H9 (cell line): ENCODE data around the gene ZSCAN25. TPM values are rescaled to one million over a fixed set of nuclear protein-coding genes. Genes with fewer than 3 reads are reported as not detected.

Experiments used
- DNase-seq: peaks from one replicate; pipeline ENCODE4 v3.0.0-alpha.2; 2017
- H2AFZ ChIP-seq: one replicate; pipeline ENCODE4 v1.6.1; 2013; ENCODE audit warnings: mild to moderate bottlenecking, low read length, control low read depth, moderate library complexity
- H2AK5ac ChIP-seq: 2 replicates; pipeline ENCODE4 v1.6.1; 2013; ENCODE audit warnings: low read length, control low read depth, mixed read lengths; ENCODE audit not compliant: insufficient read length
- H2BK120ac ChIP-seq: one replicate; pipeline ENCODE4 v1.6.1; 2013; ENCODE audit warnings: low read depth, mild to moderate bottlenecking, low read length, control low read depth, inconsistent platforms; ENCODE audit not compliant: poor library complexity, severe bottlenecking
- H2BK12ac ChIP-seq: 2 replicates; pipeline ENCODE4 v1.6.1; 2013; ENCODE audit warnings: low read length, control low read depth, mixed read lengths, low read depth; ENCODE audit not compliant: insufficient read length
- H2BK15ac ChIP-seq: 2 replicates; pipeline ENCODE4 v1.6.1; 2013; ENCODE audit warnings: low read depth, low read length, control low read depth
- H2BK20ac ChIP-seq: one replicate; pipeline ENCODE4 v1.6.1; 2013; ENCODE audit warnings: low read depth, mild to moderate bottlenecking, low read length, control low read depth, inconsistent platforms; ENCODE audit not compliant: poor library complexity, severe bottlenecking
- H2BK5ac ChIP-seq: 2 replicates; pipeline ENCODE4 v1.6.1; 2013; ENCODE audit warnings: low read length, control low read depth, mixed read lengths; ENCODE audit not compliant: insufficient read length
- H3K14ac ChIP-seq: 2 replicates; pipeline ENCODE4 v1.6.1; 2013; ENCODE audit warnings: low read length, control low read depth; ENCODE audit not compliant: insufficient read depth
- H3K18ac ChIP-seq: 2 replicates; pipeline ENCODE4 v1.6.1; 2013; ENCODE audit warnings: low read depth, mild to moderate bottlenecking, mixed read lengths, low read length, control low read depth; ENCODE audit not compliant: insufficient read length
- H3K23ac ChIP-seq: 2 replicates; pipeline ENCODE4 v1.6.1; 2013; ENCODE audit warnings: low read length, control low read depth, mixed read lengths, low read depth; ENCODE audit not compliant: insufficient read length
- H3K23me2 ChIP-seq: 2 replicates; pipeline ENCODE4 v1.6.1; 2013; ENCODE audit warnings: low read depth, mild to moderate bottlenecking, mixed read lengths, low read length, control low read depth; ENCODE audit not compliant: insufficient read length, poor library complexity, severe bottlenecking
- H3K27ac ChIP-seq: 2 replicates; pipeline ENCODE4 v1.5.1; 2013; ENCODE audit warnings: low read length, control low read depth, mixed read lengths, low read depth; ENCODE audit not compliant: insufficient read length
- H3K27me3 ChIP-seq: 2 replicates; pipeline ENCODE4 v1.6.1; 2013; ENCODE audit warnings: low read length, control low read depth, inconsistent platforms; ENCODE audit not compliant: insufficient read depth
- H3K4ac ChIP-seq: 2 replicates; pipeline ENCODE4 v1.6.1; 2013; ENCODE audit warnings: low read depth, mild to moderate bottlenecking, control low read depth, inconsistent platforms, low read length, moderate library complexity
- H3K4me1 ChIP-seq: 2 replicates; pipeline ENCODE4 v1.6.1; 2013; ENCODE audit warnings: low read length, control low read depth, inconsistent platforms; ENCODE audit not compliant: insufficient read depth
- H3K4me2 ChIP-seq: 2 replicates; pipeline ENCODE4 v1.6.1; 2013; ENCODE audit warnings: low read length, control low read depth, mixed read lengths; ENCODE audit not compliant: insufficient read length, insufficient read depth
- H3K56ac ChIP-seq: 2 replicates; pipeline ENCODE4 v1.6.1; 2013; ENCODE audit warnings: low read depth, mild to moderate bottlenecking, mixed read lengths, low read length, control low read depth; ENCODE audit not compliant: insufficient read length
- H3K79me1 ChIP-seq: 2 replicates; pipeline ENCODE4 v1.6.1; 2013; ENCODE audit warnings: low read depth, mild to moderate bottlenecking, moderate library complexity, low read length, control low read depth, inconsistent platforms; ENCODE audit not compliant: insufficient read depth, poor library complexity, severe bottlenecking
- H3K79me2 ChIP-seq: 2 replicates; pipeline ENCODE4 v1.6.1; 2013; ENCODE audit warnings: low read length, control low read depth, inconsistent platforms; ENCODE audit not compliant: insufficient read depth
- H3K9ac ChIP-seq: 2 replicates; pipeline ENCODE4 v1.6.1; 2013; ENCODE audit warnings: low read length, control low read depth, mixed read lengths; ENCODE audit not compliant: insufficient read length; ENCODE audit errors: extremely low read depth
- H3K9me3 ChIP-seq: one replicate; pipeline ENCODE4 v1.6.1; 2013; ENCODE audit warnings: low read depth, low read length, inconsistent platforms; ENCODE audit not compliant: control insufficient read depth
- H3T11ph ChIP-seq: one replicate; pipeline ENCODE4 v1.6.1; 2013; ENCODE audit warnings: mild to moderate bottlenecking, low read length, control low read depth, inconsistent platforms
- H4K20me1 ChIP-seq: one replicate; pipeline ENCODE4 v1.6.1; 2013; ENCODE audit not compliant: control insufficient read depth, insufficient read length, insufficient read depth
- H4K5ac ChIP-seq: 2 replicates; pipeline ENCODE4 v1.6.1; 2013; ENCODE audit warnings: low read depth, mild to moderate bottlenecking, mixed read lengths, low read length, control low read depth; ENCODE audit not compliant: insufficient read length
- H4K8ac ChIP-seq: replicated peaks from 2 replicates; pipeline ENCODE4 v1.6.1; 2013; ENCODE audit warnings: low read length, control low read depth, mixed read lengths, low read depth; ENCODE audit not compliant: insufficient read length
- H4K91ac ChIP-seq: 2 replicates; pipeline ENCODE4 v1.6.1; 2013; ENCODE audit warnings: low read depth, mild to moderate bottlenecking, moderate library complexity, mixed read lengths, low read length, control low read depth; ENCODE audit not compliant: insufficient read length
- H3K27ac Mint-ChIP-seq, 3 experiments: 2 replicates in 2 of 3; 3 replicates in 1 of 3; pipeline ENCODE4 v1.8.0; 2020 to 2021; ENCODE audit warnings: mixed read lengths in 3 of 3, mild to moderate bottlenecking in 1 of 3, moderate library complexity in 1 of 3
- H3K27me3 Mint-ChIP-seq: 2 replicates; pipeline ENCODE4 v1.8.0; 2021; ENCODE audit warnings: low read depth, mild to moderate bottlenecking, moderate library complexity, mixed read lengths
- H3K36me3 Mint-ChIP-seq, 3 experiments: 2 replicates in 2 of 3; 3 replicates in 1 of 3; pipeline ENCODE4 v1.8.0; 2020 to 2021; ENCODE audit warnings: low read depth in 3 of 3, mixed read lengths in 3 of 3; ENCODE audit not compliant: insufficient read depth in 1 of 3
- H3K4me1 Mint-ChIP-seq, 2 experiments: 2 replicates each; pipeline ENCODE4 v1.8.0; 2020; ENCODE audit warnings: mixed read lengths in 2 of 2
- H3K4me3 Mint-ChIP-seq, 2 experiments: 2 replicates in 1 of 2; 3 replicates in 1 of 2; pipeline ENCODE4 v1.8.0; 2020 to 2021; ENCODE audit warnings: mild to moderate bottlenecking in 2 of 2, mixed read lengths in 2 of 2, moderate library complexity in 1 of 2
- H3K9me3 Mint-ChIP-seq, 2 experiments: 2 replicates in 1 of 2; 3 replicates in 1 of 2; pipeline ENCODE4 v1.8.0; 2020; ENCODE audit warnings: mild to moderate bottlenecking in 2 of 2, mixed read lengths in 2 of 2, moderate library complexity in 1 of 2
- CTCF ChIP-seq: fragments of 200-600 bp; sonication (generic); conservative IDR thresholded peaks from 3 replicates; pipeline ENCODE4 v1.8.0; 2021; ENCODE audit warnings: antibody characterized with exemption, mild to moderate bottlenecking
- WGBS: extraction: QIAGEN DNeasy Blood & Tissue Kit; methylation state at CpG from one replicate; pipeline ENCODE4 v1.1.7; 2013; ENCODE audit warnings: missing lambda C conversion rate, low lambda C conversion rate, mixed read lengths; ENCODE audit not compliant: insufficient read length; ENCODE audit errors: extremely low coverage; 5-methylcytosine and 5-hydroxymethylcytosine counted together
- total RNA-seq: library from RNA; stranded (reverse); gene quantifications from 2 replicates; pipeline ENCODE4 v1.2.1, GENCODE V29; 2021

The ZSCAN25 gene
- total RNA-seq, 1 experiment from 2014 or later: 21.3 TPM

DNA sequence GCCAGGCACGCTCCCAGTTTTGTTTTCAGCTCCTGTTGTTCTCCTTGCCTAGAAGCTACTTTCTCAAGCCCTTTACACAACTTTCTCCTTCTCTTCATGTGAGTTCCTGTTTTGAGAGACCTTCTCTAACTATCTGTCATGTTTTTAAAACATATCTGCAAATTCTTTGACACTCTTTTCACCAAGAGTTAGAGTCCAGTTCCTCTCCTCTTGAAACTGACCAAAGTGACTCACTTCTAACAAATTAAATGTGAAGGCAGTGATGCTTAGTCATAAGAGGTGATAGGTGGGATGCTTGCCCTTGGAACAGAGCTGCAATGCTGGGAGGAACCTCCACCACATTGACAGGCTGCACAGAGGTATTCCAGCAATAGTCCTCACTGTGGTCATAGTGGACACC is 25.3 kb downstream of the ZSCAN25 start:
- Histone ChIP-seq H3K4me1 (no peaks in the 10 kb centered on the region), H4K91ac (no peak overlapping the region)
- no peak overlapping the region for H3K4me3 Mint-ChIP-seq

More for the DNA sequence above, 25.3 kb downstream of the ZSCAN25 start:
- Histone ChIP-seq H2BK20ac (no peak overlapping the region), H3K79me1 (no peaks in the 10 kb centered on the region), H3K79me2 (no peaks in the 10 kb centered on the region), H4K5ac (no peak overlapping the region), H2AK5ac (no peak overlapping the region), H3K9me3 (no peaks in the 10 kb centered on the region), H3T11ph (no peak overlapping the region), H3K23me2 (no peaks in the 10 kb centered on the region), H3K4me2 (no peak overlapping the region), H2BK5ac (no peak overlapping the region), H2BK15ac (no peak overlapping the region), H3K4ac (no peak overlapping the region), H2BK120ac (no peak overlapping the region), H3K14ac (no peak overlapping the region), H2BK12ac (no peak overlapping the region), H3K18ac (no peak overlapping the region), H2AFZ (no peak overlapping the region), H3K27me3 (no peaks in the 10 kb centered on the region), H3K56ac (no peak overlapping the region), H3K23ac (no peak overlapping the region), H3K9ac (no peak overlapping the region), H4K8ac (no peak overlapping the region), H4K20me1 (no peaks in the 10 kb centered on the region), H3K27ac (no peak overlapping the region)
- TF ChIP-seq CTCF: no peak
- DNase-seq: no peak
- peaks cover 23 to 26% of the 10 kb centered on the region in 2 experiments for H3K4me1 Mint-ChIP-seq
- no peak overlapping the region; a peak in 1 of 7 replicates for H3K27ac Mint-ChIP-seq
- WGBS: no CpG with 5 or more reads among the region's 1 CpG
- peaks cover 9 to 17% (median 15%) of the 10 kb centered on the region in 3 experiments for H3K36me3 Mint-ChIP-seq
- peaks cover 3 to 9% of the 10 kb centered on the region in 2 experiments; a peak in 3 of 5 replicates for H3K9me3 Mint-ChIP-seq
- H3K27me3 Mint-ChIP-seq: no peaks in the 10 kb centered on the region
